ENCODE data around the gene NCK2.

- no peak for TF ChIP-seq CTCF (IDR thresholded peaks at IDR 0.05; ENCODE audit: low read length)
- no peak for TF ChIP-seq EZH2 (IDR thresholded peaks at IDR 0.05; ENCODE audit: borderline replicate concordance, low read length)
Observed at GRCh38 chr2:105781274-105781978, 36.7 kb downstream of the NCK2 start.
